SJCRH30 (cell line): ENCODE measurements around the gene OR56A5. TPM values are rescaled to one million over a fixed set of nuclear protein-coding genes. Genes with fewer than 3 reads are reported as not detected.

Experiments used
- DNase-seq, 2 experiments: peaks; one replicate each; pipeline ENCODE4 v3.0.0-alpha.2; 2015 to 2020
- H3K27ac ChIP-seq: fragments of 250-450 bp; sonication (Bioruptor Pico); 2 replicates; pipeline ENCODE4 v1.5.1; 2020; ENCODE audit warnings: mild to moderate bottlenecking, moderate library complexity
- H3K27me3 ChIP-seq: fragments of 250-450 bp; sonication (Bioruptor Pico); 2 replicates; pipeline ENCODE4 v1.5.1; 2020; ENCODE audit warnings: mild to moderate bottlenecking, moderate library complexity
- H3K36me3 ChIP-seq: fragments of 250-450 bp; sonication (Bioruptor Pico); 2 replicates; pipeline ENCODE4 v1.5.1; 2020; ENCODE audit warnings: mild to moderate bottlenecking, moderate library complexity
- H3K4me1 ChIP-seq: fragments of 250-450 bp; sonication (Bioruptor Pico); 2 replicates; pipeline ENCODE4 v1.5.1; 2020; ENCODE audit warnings: mild to moderate bottlenecking, moderate library complexity
- H3K4me3 ChIP-seq: fragments of 250-450 bp; sonication (Bioruptor Pico); 2 replicates; pipeline ENCODE4 v1.5.1; 2020; ENCODE audit warnings: mild to moderate bottlenecking, moderate library complexity
- H3K9me3 ChIP-seq: fragments of 250-450 bp; sonication (Bioruptor Pico); replicated peaks from 2 replicates; pipeline ENCODE4 v1.5.1; 2020; ENCODE audit warnings: mild to moderate bottlenecking, moderate library complexity
- total RNA-seq: library from RNA; depleted of rRNA; stranded (reverse); fragments of >200 nt; shearing (Covaris generic); gene quantifications from 2 replicates; pipeline ENCODE4 v1.2.3, GENCODE V29; 2014; rRNA removed

Gene OR56A5, protein sequence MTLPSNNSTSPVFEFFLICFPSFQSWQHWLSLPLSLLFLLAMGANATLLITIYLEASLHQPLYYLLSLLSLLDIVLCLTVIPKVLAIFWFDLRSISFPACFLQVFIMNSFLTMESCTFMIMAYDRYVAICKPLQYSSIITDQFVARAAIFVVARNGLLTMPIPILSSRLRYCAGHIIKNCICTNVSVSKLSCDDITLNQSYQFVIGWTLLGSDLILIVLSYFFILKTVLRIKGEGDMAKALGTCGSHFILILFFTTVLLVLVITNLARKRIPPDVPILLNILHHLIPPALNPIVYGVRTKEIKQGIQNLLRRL
- not detected in 2 replicates for total RNA-seq

DNA sequence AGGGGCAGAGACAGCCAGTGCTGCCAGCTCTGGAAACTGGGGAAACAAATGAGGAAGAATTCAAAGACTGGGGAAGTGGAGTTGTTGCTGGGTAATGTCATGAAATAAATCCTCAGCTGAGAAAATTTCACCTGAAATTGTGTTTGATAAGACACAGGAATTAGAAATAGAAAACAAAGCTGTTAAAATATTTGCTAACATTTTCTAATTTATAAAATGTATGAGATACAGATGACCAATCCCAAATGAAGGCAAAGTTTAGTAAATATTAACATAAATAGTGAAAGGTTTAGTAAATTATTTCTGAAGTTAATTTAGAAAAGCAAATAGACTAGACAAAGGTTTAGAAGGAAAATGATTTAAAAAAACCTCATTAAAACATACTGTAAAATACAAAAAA is at the start of gene OR56A5:
OR56A5 (minus strand) TSS at position 101 of the 400 bp plus-strand sequence; CDS start at position 101, 0 bp downstream.
- H3K27me3 ChIP-seq: 0 out of 2 replicates have a peak, but pooled peaks cover 3% of the 10 kb centered on the region
- no peaks in the 10 kb centered on the region for H3K9me3 ChIP-seq
- H3K27ac ChIP-seq: no peak within 1 kb of the TSS
- DNase-seq: no peak
- no peak within 1 kb of the TSS for H3K4me3 ChIP-seq
- H3K4me1 ChIP-seq: no peaks in the 10 kb centered on the region
- no peaks in the 10 kb centered on the region for H3K36me3 ChIP-seq

DNA sequence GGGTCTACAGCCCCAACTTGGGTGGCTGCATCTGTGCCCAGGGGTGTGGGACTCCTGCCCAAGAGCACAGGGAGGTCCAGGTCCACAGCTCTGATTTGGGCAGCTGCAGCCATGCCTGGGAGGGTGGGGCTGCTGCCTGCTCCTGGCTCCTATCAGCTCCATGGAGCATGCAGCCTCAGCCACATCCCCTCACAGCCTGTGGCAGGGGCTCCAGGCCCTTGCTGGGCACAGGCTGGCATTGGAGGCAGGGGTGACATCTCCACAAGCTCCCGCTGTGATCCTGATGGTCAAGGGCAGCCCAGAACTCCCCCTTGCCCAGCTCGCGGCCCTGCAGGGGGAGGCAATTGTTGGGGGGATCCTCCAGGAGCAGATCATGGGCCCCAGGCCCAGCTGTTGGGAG is 44.7 kb upstream of the OR56A5 start:
- H3K9me3 ChIP-seq: no peaks in the 10 kb centered on the region
- H3K4me1 ChIP-seq: no peaks in the 10 kb centered on the region
- H3K4me3 ChIP-seq: no peak overlapping the region
- H3K36me3 ChIP-seq: no peaks in the 10 kb centered on the region
- no peaks in the 10 kb centered on the region for H3K27me3 ChIP-seq
- H3K27ac ChIP-seq: no peak overlapping the region
- DNase-seq: no peak

- no peak overlapping the region for H3K4me3 ChIP-seq
- no peak overlapping the region for H3K27ac ChIP-seq
- H3K27me3 ChIP-seq: no peaks in the 10 kb centered on the region
- no peaks in the 10 kb centered on the region for H3K36me3 ChIP-seq
- H3K4me1 ChIP-seq: no peaks in the 10 kb centered on the region
- no peak for DNase-seq
- no peaks in the 10 kb centered on the region for H3K9me3 ChIP-seq
These were observed 43.9 kb upstream of the OR56A5 start for GRCh38 chr11:6012035-6012668.

- Histone ChIP-seq H3K27me3 (no peaks in the 10 kb centered on the region), H3K4me1 (no peaks in the 10 kb centered on the region), H3K27ac (no peak within 1 kb of the TSS), H3K4me3 (no peak within 1 kb of the TSS), H3K9me3 (no peaks in the 10 kb centered on the region), H3K36me3 (no peaks in the 10 kb centered on the region)
- no peak for DNase-seq
These were observed 38.6 kb upstream of the OR56A5 start, which contains the start of gene OR56A4 for GRCh38 chr11:6006846-6007245. OR56A4 (minus strand) TSS chr11:6006946; CDS start chr11:6002992, 3,954 bp downstream.

- H3K4me3 ChIP-seq: no peak overlapping the region
- no peaks in the 10 kb centered on the region for H3K36me3 ChIP-seq
- DNase-seq: no peak
- H3K9me3 ChIP-seq: no peaks in the 10 kb centered on the region
- H3K27me3 ChIP-seq: no peaks in the 10 kb centered on the region
- H3K27ac ChIP-seq: no peak overlapping the region
- H3K4me1 ChIP-seq: no peaks in the 10 kb centered on the region
These were observed 38.1 kb upstream of the OR56A5 start for GRCh38 chr11:6006395-6006794.

DNA sequence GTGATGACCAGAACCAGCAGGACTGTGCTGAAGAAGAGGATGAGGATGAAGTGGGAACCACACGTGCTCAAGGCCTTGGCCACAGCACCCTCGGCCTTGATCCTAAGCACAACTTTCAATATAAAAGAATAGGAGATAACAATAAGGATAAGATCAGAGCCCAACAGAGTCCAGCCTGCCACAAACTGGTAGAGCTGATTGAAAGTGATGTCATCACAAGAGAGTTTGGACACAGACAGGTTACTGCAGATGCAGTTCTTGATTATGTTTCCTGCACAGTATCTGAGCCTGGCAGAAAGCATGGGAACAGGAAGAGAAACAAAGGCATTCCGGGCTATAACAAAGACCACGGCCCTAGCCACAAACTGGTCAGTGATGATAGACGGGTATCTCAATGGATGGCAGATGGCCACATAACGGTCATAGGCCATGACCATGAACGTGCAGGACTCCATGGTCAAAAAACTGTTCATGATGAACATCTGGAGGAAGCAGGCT is 34.0 kb upstream of the OR56A5 start:
- Histone ChIP-seq H3K4me3 (no peak overlapping the region), H3K27ac (no peak overlapping the region), H3K36me3 (no peaks in the 10 kb centered on the region), H3K9me3 (no peaks in the 10 kb centered on the region), H3K27me3 (no peaks in the 10 kb centered on the region), H3K4me1 (no peaks in the 10 kb centered on the region)
- no peak for DNase-seq

DNA sequence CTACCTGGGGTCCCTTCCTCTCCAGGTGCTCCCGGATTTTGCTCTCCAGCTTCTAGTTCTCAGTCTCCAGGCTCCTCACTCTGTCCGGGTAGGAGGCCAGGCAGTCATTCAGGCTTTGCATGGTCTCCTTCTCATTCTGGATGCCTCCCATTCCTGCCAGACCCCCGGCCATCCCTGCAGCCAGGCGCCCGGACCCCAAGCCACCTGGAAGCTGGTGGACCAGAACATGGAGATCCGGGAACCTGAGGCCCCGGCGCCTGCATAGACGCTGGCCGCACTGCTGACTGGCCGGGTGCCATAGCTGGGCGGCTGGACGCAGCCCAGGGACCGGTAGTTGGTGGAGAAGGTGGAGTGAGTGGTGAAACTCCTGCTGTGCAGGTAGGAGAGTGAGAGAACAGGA is 26.5 kb upstream of the OR56A5 start:
- H3K36me3 ChIP-seq: no peaks in the 10 kb centered on the region
- H3K4me3 ChIP-seq: no peak overlapping the region
- no peaks in the 10 kb centered on the region for H3K9me3 ChIP-seq
- no peak overlapping the region for H3K27ac ChIP-seq
- H3K4me1 ChIP-seq: no peaks in the 10 kb centered on the region
- H3K27me3 ChIP-seq: no peaks in the 10 kb centered on the region
- DNase-seq: no peak

GRCh38 chr11:5992604-5993251 is 24.4 kb upstream of the OR56A5 start:
- DNase-seq: peak in 1 of 2 experiments; percentile 46
- no peaks in the 10 kb centered on the region for H3K27me3 ChIP-seq

DNA sequence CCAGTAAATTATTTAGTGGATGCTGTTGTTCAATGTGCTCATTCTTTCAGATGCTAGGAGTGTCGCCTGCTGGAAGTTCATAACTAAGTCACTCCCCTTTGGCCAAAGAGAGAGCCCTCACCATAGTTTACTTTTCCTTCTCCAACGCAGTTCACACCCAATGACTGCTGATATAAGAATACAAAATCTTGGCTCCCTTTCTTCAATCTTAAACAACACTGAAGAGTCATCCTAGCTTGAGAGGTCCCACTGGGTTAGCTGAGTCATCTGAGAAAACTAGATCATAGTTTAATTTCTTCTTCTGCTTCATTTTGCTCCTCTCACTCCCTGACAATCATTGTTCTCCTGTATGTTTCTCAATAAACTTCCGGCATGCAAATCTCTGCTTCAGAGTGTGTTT is 23.9 kb upstream of the OR56A5 start:
- H3K4me3 ChIP-seq: no peak overlapping the region

More at GRCh38 chr11:5992604-5993251, 24.4 kb upstream of the OR56A5 start:
- no peaks in the 10 kb centered on the region for H3K9me3 ChIP-seq
- no peak overlapping the region for H3K4me3 ChIP-seq
- H3K27ac ChIP-seq: no peak overlapping the region
- no peaks in the 10 kb centered on the region for H3K4me1 ChIP-seq
- no peaks in the 10 kb centered on the region for H3K36me3 ChIP-seq

GRCh38 chr11:5989203-5989602 is 20.9 kb upstream of the OR56A5 start:
- Histone ChIP-seq H3K36me3 (no peaks in the 10 kb centered on the region), H3K4me3 (no peak overlapping the region), H3K9me3 (no peaks in the 10 kb centered on the region), H3K27ac (no peak overlapping the region), H3K4me1 (no peaks in the 10 kb centered on the region), H3K27me3 (no peaks in the 10 kb centered on the region)
- peak in 1 of 2 experiments; percentile 3 for DNase-seq

More for the DNA sequence above, 23.9 kb upstream of the OR56A5 start:
- DNase-seq: no peak
- Histone ChIP-seq H3K27me3 (no peaks in the 10 kb centered on the region), H3K27ac (no peak overlapping the region), H3K9me3 (no peaks in the 10 kb centered on the region), H3K4me1 (no peaks in the 10 kb centered on the region), H3K36me3 (no peaks in the 10 kb centered on the region)

- Histone ChIP-seq H3K27ac (no peak within 1 kb of the TSS), H3K27me3 (no peaks in the 10 kb centered on the region), H3K36me3 (no peaks in the 10 kb centered on the region), H3K9me3 (no peaks in the 10 kb centered on the region), H3K4me1 (no peaks in the 10 kb centered on the region), H3K4me3 (no peak within 1 kb of the TSS)
- DNase-seq: no peak
These were observed 18.6 kb upstream of the OR56A5 start, which contains the start of gene OR52L1 for GRCh38 chr11:5986885-5987284. OR52L1 (minus strand) TSS chr11:5986985; CDS start chr11:5986930, 55 bp downstream.

- H3K4me1 ChIP-seq: no peaks in the 10 kb centered on the region
- H3K9me3 ChIP-seq: no peaks in the 10 kb centered on the region
- no peak overlapping the region for H3K27ac ChIP-seq
- no peaks in the 10 kb centered on the region for H3K27me3 ChIP-seq
- DNase-seq: no peak
- H3K4me3 ChIP-seq: no peak overlapping the region
- no peaks in the 10 kb centered on the region for H3K36me3 ChIP-seq
These were observed 15.1 kb upstream of the OR56A5 start for GRCh38 chr11:5983443-5983842.

- Histone ChIP-seq H3K4me3 (no peak overlapping the region), H3K36me3 (no peaks in the 10 kb centered on the region), H3K27ac (no peak overlapping the region), H3K27me3 (0 out of 2 replicates have a peak, but pooled peaks cover 3% of the 10 kb centered on the region), H3K9me3 (no peaks in the 10 kb centered on the region), H3K4me1 (no peaks in the 10 kb centered on the region)
- DNase-seq: no peak
These were observed 5.2 kb upstream of the OR56A5 start for GRCh38 chr11:5973530-5973929.

GRCh38 chr11:5967708-5968107 is 586 bp downstream of the OR56A5 start:
- DNase-seq: no peak
- H3K36me3 ChIP-seq: no peaks in the 10 kb centered on the region
- no peak overlapping the region for H3K4me3 ChIP-seq
- no peak overlapping the region for H3K27ac ChIP-seq
- H3K27me3 ChIP-seq: 0 out of 2 replicates have a peak, but pooled peaks cover 3% of the 10 kb centered on the region
- no peaks in the 10 kb centered on the region for H3K4me1 ChIP-seq
- H3K9me3 ChIP-seq: no peaks in the 10 kb centered on the region

GRCh38 chr11:5966958-5967357 is 1.3 kb downstream of the OR56A5 start:
- no peak overlapping the region for H3K4me3 ChIP-seq
- no peak for DNase-seq

More at GRCh38 chr11:5966958-5967357, 1.3 kb downstream of the OR56A5 start:
- H3K36me3 ChIP-seq: no peaks in the 10 kb centered on the region
- H3K27ac ChIP-seq: no peak overlapping the region
- H3K27me3 ChIP-seq: 0 out of 2 replicates have a peak, but pooled peaks cover 3% of the 10 kb centered on the region
- H3K9me3 ChIP-seq: no peaks in the 10 kb centered on the region
- no peaks in the 10 kb centered on the region for H3K4me1 ChIP-seq
